ENCODE data around the gene LONRF2. TPM values are rescaled to one million over a fixed set of nuclear protein-coding genes. Genes with fewer than 3 reads are reported as not detected.
"Not testable (repeated sequence)": the region's sequence is repeated elsewhere in the genome, so short reads cannot be mapped to it uniquely, and the experiment has no call there.

LONRF2 gene
- total RNA-seq, 2 donors from 2014 or later = 0.17 to 1.7 TPM

DNA sequence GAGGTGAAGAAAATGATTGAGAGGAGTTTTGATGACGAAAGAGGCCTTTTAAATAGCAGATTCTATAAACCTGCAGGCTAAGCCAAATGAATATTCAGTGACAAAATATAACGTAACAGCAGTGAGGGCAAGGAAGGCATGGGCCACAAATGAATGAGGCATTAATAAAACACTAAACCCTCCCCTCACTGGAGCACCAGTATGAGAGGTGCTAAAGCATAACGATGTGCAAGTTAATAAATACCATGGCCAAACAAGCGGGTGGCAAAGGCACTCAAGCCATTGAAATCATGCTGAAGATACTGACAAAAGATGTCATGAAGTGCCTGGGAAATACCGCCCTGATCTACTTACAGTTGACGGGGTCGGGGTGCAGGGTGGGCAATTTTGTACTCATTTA, 30.2 kb upstream of the LONRF2 start:
- intact Hi-C loops (cut with DNase I) = no loop called here
- no peaks in the 10 kb centered on the region for H3K4me1 ChIP-seq
- no peak for DNase-seq
- TF ChIP-seq, protein P1, sequence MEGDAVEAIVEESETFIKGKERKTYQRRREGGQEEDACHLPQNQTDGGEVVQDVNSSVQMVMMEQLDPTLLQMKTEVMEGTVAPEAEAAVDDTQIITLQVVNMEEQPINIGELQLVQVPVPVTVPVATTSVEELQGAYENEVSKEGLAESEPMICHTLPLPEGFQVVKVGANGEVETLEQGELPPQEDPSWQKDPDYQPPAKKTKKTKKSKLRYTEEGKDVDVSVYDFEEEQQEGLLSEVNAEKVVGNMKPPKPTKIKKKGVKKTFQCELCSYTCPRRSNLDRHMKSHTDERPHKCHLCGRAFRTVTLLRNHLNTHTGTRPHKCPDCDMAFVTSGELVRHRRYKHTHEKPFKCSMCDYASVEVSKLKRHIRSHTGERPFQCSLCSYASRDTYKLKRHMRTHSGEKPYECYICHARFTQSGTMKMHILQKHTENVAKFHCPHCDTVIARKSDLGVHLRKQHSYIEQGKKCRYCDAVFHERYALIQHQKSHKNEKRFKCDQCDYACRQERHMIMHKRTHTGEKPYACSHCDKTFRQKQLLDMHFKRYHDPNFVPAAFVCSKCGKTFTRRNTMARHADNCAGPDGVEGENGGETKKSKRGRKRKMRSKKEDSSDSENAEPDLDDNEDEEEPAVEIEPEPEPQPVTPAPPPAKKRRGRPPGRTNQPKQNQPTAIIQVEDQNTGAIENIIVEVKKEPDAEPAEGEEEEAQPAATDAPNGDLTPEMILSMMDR (IDR thresholded peaks at IDR 0.05) = no peak
- no peak overlapping the region for H3K9ac ChIP-seq (ENCODE audit: low read depth in 2 of 2, low read length in 2 of 2)
- no peaks in the 10 kb centered on the region for H3K36me3 ChIP-seq
- no peaks in the 10 kb centered on the region for H3K9me3 ChIP-seq
- H3K4me3 ChIP-seq = no peak overlapping the region
- H3K27me3 ChIP-seq = no peaks in the 10 kb centered on the region
- no peak overlapping the region for H3K27ac ChIP-seq

DNA sequence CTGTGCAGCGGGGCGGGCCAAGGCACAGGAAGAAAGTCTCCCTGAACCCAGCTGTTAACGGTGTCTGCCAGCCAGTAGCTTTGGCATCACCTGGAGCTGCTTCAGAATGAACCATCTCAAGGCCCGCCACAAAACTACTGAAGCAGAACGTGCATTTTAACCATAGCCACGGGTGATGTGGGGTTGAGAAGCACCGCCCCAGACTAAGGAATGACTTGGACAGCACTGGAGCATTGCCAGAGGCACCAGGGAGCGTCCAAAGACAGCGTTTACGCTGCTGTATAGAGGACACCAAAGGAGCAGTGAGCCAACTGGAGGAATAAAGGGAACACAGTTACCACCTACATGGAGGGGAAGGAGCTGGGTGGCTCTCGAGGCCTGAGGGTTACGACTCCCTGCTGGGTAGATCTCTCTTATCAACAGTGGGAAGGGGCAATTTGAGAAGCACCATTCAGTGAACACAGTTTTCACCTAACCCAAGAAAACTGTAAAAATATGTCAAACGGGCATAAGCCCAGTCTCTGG, 28.4 kb upstream of the LONRF2 start:
- Histone ChIP-seq H3K9ac (ENCODE audit: low read depth in 2 of 2, low read length in 2 of 2) (no peak overlapping the region), H3K9me3 (no peaks in the 10 kb centered on the region), H3K4me3 (no peak overlapping the region), H3K27me3 (no peaks in the 10 kb centered on the region), H3K36me3 (no peaks in the 10 kb centered on the region), H3K4me1 (no peaks in the 10 kb centered on the region), H3K27ac (no peak overlapping the region)
- TF ChIP-seq, protein P1 (IDR thresholded peaks at IDR 0.05) = no peak
- no peak for DNase-seq
- intact Hi-C loops (cut with DNase I) = no loop called here

DNA sequence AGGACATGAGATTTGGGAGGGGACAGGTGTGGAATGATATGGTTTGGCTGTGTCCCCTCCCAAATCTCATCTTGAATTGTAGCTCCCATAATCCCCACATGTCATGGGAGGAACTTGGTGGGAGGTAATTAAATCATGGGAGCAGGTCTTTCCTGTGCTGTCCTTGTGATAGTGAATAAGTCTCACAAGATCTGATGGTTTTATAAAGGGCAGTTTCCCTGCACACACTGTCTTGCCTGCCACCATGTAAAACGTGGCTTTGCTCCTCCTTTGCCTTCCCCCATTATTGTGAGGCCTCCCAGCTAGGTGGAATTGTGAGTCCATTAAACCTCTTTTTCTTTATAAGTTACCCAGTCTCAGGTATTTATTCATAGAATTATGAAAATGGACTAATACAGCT, 22.8 kb upstream of the LONRF2 start:
- H3K4me3 ChIP-seq; H3K27me3 ChIP-seq; H3K9me3 ChIP-seq; H3K36me3 ChIP-seq; intact Hi-C loops (cut with DNase I); DNase-seq; H3K9ac ChIP-seq (ENCODE audit: low read depth in 2 of 2, low read length in 2 of 2); H3K4me1 ChIP-seq; H3K27ac ChIP-seq: not testable (repeated sequence)

DNA sequence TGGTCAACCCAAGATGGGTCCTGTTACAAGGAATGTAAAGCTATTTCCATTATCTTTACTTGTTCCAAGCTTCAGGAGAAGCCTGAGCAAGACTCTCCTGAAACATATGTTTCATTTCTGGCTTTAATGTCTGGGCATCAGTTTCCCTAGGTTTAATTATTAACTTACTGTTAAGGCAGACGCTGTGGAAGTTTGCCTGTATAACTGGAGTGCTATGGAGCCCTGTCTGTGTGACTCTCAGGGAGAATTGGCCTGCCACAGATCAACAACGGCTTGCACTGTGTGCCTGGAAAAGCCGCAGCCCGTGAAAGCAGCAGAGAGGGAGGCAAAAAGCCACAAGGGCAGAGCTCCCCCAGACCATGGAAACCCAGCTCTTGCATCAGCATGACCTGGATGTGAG, 22.1 kb upstream of the LONRF2 start:
- no peak overlapping the region for H3K4me3 ChIP-seq
- H3K9ac ChIP-seq (ENCODE audit: low read depth in 2 of 2, low read length in 2 of 2) = no peak overlapping the region
- no peaks in the 10 kb centered on the region for H3K9me3 ChIP-seq
- intact Hi-C loops (cut with DNase I) = no loop called here
- TF ChIP-seq, protein P1 (IDR thresholded peaks at IDR 0.05) = no peak
- H3K4me1 ChIP-seq = no peaks in the 10 kb centered on the region
- no peaks in the 10 kb centered on the region for H3K36me3 ChIP-seq
- no peaks in the 10 kb centered on the region for H3K27me3 ChIP-seq
- no peak for DNase-seq
- H3K27ac ChIP-seq = no peak overlapping the region

DNA sequence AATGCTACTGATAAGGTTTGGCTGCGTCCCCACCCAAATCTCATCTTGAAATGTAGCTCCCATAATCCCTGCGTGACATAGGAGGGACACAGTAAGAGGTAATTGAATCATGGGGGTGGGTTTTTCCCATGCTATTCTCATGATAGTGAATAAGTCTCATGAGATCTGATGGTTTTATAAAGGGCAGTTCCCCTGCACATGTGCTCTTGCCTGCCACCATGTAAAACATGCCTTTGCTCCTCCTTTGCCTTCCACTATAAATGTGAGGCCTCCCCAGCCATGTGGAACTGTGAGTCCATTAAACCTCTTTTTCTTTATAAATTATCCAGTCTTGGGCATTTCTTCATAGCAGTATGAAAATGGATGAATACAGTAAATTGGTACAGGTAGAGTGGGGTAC, 20.2 kb upstream of the LONRF2 start:
- DNase-seq; H3K4me1 ChIP-seq; H3K4me3 ChIP-seq; intact Hi-C loops (cut with DNase I); H3K9me3 ChIP-seq; H3K27me3 ChIP-seq; H3K27ac ChIP-seq; H3K36me3 ChIP-seq; H3K9ac ChIP-seq (ENCODE audit: low read depth in 2 of 2, low read length in 2 of 2): not testable (repeated sequence)

DNA sequence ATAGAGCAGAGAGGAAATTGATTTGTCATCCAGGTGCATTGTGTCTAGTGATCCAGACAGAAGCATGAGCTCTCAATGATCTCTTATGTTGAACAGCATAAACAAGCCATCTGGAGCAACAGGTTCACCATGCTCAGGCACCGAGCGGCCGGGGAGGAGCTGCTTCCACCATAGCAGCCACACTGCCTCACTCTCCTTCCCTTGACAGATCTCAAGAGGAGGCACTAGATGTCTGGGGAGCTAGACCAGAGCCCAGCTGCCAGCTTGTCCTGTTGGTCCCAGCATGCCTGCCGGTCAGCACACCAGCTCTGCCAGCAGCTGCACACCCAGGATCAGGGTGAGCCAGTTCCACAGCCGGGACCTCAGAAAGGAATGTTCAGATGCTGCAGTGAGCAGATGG, 17.5 kb upstream of the LONRF2 start:
- Histone ChIP-seq H3K27ac (no peak overlapping the region), H3K9me3 (no peaks in the 10 kb centered on the region), H3K4me3 (no peak overlapping the region), H3K27me3 (no peaks in the 10 kb centered on the region), H3K9ac (ENCODE audit: low read depth in 2 of 2, low read length in 2 of 2) (no peak overlapping the region), H3K36me3 (no peaks in the 10 kb centered on the region), H3K4me1 (no peaks in the 10 kb centered on the region)
- intact Hi-C loops (cut with DNase I) = no loop called here
- TF ChIP-seq, protein P1 (IDR thresholded peaks at IDR 0.05) = no peak
- no peak for DNase-seq

DNA sequence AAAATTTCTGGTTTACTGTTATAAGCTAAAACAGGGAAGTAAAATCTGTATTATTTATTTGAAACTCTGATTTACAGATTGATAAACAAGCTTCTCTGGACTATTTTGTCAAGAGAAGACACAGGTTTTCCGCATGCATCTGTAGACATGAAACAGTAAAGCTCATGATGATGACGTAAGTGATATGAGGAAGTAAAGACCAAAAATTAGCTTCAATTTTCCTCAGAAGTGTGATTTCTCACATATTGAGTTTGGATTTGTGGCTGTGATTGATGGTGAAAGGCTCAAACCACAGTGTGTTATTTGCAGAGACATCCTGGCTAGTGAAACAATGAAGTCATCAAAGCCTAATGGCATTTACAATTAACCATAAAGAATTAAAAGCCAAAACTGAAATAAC, 12.6 kb upstream of the LONRF2 start:
- no peaks in the 10 kb centered on the region for H3K36me3 ChIP-seq
- intact Hi-C loops (cut with DNase I) = no loop called here
- TF ChIP-seq, protein P1 (IDR thresholded peaks at IDR 0.05) = no peak

More for the DNA sequence above, 12.6 kb upstream of the LONRF2 start:
- Histone ChIP-seq H3K27ac (no peak overlapping the region), H3K9ac (ENCODE audit: low read depth in 2 of 2, low read length in 2 of 2) (no peak overlapping the region), H3K9me3 (no peaks in the 10 kb centered on the region), H3K27me3 (no peaks in the 10 kb centered on the region), H3K4me3 (no peak overlapping the region), H3K4me1 (no peaks in the 10 kb centered on the region)
- no peak for DNase-seq
